ELF-1 (cell line): ENCODE measurements around the gene RNF26.

Source experiments
- DNase-seq: peaks from one replicate; pipeline ENCODE4 v3.0.0-alpha.2; 2016; ENCODE audit warnings: low read depth, low spot score

The RNF26 gene

DNA sequence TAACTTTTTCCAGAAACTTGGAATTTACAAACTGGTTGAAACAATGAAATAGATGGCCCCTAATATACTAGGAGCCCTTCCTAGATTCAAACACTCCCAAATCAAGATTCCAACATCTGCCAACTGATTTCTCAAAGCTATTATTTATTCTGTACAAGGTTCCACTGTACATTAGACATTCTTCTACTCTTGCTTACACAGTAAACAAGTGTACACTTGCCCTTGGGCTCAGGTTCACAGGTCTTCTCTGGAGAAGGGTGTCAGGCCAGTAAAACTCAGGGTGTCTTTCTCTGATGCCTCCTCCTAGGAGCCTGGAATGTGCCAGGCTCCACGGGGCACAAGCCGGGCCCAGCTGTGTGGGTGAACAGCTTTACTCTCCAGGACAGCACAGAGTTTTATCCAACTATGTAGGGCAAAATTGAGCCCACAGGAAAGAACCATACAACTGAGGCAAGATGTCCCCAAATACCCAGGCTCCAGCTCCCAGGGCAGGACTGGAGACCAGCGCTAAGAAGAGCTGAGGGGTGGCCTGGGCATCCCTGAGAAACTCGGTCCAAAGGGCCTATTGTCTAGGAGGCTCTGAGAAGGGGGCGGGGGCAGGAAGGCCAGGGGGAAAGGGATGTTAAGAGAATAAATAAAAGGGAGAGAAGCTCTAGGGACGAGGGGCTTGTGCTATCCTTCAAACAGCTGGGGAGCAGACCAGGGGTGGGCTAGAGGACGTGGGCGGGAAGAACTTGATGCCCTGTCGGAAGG is 20.9 kb downstream of the RNF26 start:
- DNase-seq: no peak

DNA sequence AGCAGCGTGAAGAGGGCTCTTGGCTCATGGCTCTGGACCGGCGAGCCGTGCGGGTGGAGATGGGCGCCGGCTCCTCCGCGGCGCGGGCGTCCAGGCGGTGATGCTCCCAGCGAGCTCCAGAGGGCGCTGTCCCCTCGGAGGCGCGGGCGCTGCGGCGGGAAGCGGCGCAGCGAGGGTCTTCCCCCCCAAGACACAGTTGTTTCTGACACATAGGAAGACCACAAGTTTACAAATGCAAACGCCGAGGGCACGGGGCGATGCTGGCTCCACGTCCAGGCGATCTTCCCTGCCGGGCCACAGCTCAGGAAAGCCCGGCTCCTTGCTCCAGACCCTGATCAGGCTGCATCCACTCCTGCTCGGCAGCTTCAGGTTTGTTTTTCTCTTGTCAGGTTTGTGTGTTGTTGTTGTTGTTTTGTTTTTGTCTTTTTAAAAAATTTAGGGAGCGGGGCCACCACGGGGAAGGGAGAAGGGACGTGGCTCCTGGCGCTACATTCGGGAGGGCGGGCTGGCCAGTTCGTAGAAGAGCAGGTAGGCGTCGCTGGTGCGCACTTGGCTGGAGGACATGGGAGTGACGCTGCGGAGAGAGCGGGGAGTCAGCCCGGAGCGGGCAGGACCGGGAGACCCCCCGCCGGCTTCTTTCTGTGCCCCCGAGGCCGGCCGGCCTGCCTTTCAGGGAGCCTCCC is 22.2 kb downstream of the RNF26 start:
- DNase-seq: peak; percentile 87

DNA sequence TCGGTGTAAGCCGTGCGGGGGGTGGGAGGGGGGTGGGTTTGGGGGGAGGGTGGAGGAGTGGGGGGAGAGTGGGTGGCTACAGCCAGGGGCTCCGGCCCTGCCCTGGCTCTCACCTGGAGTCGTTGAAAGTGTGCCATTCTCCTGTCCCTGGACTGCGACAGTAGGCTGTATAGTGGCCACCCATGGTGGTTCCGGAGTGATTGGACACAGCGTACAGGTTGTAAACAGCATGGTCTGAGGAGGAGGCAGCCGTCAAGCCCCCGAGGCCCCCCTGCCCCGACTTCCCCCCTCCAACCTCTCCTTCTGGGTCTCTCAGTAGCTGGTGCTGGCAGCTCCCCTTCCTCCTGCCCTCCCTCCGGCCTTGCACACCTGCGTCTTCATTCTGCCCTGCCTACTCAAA is 22.7 kb downstream of the RNF26 start:
- DNase-seq: no peak

DNA sequence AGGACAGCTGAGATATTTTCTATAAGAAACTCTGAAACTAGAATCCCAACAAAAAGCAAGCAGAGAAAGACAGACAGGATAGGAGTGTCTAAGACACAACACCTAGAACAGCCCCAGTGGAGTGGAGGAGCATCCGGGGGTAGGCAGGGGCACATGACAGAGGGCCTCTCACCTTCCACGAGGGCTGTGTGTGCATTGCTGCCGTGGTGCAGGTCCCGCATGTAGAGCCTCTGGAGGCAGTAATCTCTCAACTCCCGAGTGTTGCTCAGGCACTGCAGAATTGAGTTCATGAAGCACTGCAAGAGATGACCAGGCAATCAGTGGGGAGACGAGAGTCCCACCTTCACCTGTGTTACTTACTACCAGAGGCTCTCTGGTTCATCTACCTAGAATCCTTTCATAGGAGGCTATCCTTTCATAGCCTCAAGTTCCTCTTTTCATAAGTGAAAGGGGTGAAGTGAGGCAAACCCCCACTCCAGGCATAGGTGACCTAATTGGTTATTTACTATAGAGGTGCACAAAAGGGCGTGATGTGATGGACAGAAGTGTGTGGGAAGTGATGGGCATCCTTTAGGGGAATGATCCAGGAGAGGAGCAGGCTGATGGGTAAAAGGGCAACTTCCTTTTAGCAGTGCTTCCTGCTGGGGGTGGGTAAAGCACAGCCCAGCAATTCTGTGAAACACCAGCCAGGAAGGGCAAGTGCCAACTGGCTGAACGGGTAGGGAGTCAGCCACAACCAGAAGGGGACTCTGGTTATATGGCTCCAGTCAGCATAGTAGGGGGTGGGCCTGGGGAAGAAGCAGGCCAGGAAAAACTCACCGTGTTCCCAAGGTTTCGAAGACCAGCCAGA is 25.3 kb downstream of the RNF26 start:
- no peak for DNase-seq

DNA sequence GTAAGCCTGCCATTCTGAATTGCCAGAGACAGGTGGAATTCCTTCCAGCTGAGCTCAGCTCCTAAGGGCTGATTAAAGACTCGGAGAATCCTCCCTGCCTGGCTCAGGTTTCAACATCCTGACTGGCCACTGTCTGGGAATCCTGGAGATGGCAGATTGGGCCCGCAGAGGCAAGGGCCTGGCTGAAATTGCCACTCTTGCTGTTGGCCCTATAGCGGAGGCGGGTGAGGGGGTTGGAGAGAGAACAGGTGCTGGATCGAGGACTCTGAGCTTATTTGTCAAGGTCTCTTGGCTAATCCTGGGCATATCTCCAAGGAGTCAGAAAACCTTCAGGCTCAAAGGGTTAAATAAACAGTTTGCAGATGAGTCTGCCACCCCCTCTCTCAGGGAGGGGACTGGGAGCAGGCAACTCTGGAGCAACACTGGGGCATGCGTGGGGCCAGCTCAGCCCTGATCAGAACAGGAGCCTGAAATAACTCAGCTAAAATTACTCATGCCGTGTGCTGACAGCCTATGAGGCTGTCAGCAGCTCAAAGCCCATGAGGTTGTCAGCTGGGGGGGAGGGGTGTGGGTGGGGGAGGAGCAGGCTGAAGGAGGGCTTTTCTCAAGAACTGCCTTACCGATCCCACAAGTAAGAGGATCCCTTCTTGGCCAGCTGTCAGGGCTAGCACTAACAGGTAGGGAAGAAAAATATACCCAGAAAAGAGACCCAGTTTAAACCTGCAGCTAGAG is 26.9 kb downstream of the RNF26 start:
- DNase-seq: peak; percentile 90

DNA sequence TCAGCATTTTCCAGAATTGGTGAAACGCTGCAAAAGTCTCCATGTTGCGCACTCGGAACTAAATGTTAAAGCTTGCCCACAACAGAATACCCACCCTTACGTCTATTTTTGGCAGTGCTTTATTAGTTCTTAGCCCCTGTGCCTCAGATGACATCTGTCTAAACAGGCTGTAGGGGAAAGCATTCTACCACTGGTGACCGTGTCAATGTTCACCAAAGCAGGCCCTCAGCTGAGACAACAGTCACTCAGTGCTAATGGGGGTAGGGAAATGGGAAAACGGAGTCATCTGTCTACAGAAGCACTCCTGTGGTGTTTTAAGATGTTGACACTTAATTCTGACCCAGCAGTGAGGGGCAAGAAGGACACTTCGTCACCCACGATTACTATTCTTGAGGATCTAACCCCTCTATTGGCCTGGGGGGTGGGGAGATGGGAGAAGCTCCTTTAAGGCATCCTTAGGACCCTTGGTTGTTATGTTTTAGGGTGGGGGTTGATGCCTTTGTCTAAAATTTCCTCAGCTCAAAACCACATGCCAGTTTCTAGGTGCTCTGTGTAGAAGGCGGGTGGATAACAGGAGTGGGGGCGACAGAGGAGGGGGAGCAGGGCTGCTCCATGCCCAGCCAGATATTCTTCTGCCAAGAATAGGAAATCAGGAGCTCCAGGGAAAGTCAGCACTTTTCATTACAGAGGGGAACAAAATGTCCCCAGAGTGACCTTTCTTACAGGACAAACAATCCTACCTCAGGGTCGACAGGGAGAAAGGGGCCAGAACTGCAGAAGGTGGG is 27.8 kb downstream of the RNF26 start:
- no peak for DNase-seq

DNA sequence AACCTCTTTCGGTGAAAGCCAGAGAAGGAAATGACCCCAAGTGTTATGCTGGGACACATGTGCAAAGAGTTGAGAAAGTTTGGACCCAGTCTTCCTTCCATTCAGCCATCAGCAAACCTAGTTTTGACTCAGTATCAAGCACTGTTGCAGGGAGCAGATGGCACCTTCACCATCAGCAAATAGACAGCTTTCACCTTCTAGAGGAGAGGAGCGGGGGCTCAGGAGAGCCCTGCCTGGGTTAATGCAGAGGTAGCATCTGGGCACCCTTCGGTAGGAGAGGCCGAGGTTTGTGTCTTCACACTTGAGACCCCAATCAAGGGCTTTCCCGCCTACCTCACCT is 28.4 kb downstream of the RNF26 start:
- DNase-seq: no peak

DNA sequence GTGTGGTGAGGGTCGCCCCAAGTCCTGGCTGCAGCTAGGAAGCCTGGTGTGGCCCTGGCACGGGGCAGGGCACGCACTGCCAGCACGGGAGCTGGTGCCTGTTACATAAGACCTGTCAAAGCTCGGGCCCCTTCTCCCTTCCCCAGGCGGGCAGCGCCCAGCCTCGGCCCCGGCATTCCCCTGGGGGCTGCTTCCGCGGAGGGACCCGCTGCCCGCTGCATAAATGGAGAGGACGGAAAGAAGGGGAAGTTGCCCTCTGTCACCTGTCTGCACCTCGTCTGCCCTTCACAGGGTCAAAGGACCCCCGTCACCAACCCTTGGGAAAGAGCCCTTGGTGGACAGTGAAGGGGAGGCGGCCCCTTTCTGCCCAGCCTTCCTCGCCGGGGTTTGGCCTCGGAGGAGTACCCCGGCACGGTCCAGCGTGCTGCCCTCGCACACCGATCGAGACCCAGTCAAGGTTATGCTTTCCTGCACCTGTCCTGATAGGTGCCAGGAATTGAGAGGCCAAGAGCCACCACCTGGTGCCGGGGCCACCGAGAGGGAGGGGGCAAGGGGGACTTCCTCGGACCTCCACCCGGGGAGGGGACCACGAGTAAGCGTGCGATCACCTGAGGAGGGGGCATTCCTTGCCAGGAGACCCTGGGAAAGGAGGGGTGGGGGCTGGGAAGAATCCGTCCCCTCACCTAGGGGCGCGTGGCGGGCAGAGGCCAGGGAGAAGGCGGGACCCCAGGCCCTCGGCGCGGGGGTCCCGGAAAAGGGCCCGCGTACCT is 28.9 kb downstream of the RNF26 start:
- peak; percentile 18 for DNase-seq

DNA sequence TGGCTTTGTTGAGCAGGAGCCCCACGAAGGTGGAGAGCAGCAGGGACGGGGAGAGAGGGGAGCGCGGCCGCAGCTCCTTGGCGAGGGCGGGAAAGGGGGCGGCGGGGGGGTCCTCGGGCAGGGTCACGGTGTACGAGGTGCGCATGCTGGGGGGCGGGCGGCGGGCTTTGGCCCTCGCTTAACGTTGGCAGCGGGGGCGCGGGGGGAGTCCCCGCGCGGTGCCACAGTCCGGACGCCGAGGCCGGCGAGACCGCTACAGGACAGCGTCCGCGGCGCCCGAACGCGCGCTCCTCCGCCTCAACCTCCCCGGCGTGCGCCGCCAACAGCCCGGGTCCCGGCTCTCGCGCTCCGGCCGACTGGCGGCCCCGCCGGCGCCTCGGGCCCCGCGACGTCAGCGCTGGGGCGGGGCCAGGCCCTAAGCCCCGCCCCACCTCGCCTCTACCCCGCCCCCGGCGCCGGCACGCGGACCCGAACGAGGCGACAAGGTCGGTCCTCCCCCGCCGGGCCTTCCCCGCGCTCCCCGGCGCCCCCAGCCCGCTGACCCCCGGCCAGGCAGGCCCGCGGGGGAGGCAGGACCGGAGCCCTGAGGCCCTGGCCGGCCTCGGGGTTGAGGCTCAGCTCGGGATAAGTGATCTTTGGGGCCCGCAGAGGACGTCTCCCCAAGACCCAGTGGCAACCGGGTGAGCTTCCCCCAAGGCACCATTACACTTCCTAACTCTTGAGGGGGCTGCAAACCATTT is 29.7 kb downstream of the RNF26 start:
- peak; percentile 35 for DNase-seq

DNA sequence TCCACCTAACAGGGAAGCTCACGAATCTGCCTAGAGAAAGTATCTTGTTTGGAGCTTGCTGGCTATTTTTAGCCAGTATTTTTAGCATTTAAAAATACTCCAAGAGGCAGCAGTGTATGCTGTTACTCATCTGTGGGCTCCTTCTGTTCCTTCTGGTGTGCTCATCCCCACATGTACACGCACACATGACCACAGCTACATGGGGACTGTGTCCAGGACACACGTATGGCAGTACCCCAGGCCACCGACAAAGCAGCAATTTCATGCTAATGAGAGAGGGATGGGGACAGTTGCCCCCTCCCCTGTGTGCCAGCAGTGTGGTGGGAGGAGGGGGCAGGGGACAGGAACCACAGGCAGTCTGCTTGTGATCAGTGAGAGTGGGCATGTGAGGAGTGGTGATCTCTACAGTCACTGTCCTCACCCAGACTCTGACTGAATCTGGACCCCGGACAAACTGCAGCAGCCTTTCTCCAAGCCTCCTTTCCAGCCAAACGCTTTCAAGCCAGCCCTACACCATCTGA is 30.8 kb downstream of the RNF26 start:
- DNase-seq: no peak

DNA sequence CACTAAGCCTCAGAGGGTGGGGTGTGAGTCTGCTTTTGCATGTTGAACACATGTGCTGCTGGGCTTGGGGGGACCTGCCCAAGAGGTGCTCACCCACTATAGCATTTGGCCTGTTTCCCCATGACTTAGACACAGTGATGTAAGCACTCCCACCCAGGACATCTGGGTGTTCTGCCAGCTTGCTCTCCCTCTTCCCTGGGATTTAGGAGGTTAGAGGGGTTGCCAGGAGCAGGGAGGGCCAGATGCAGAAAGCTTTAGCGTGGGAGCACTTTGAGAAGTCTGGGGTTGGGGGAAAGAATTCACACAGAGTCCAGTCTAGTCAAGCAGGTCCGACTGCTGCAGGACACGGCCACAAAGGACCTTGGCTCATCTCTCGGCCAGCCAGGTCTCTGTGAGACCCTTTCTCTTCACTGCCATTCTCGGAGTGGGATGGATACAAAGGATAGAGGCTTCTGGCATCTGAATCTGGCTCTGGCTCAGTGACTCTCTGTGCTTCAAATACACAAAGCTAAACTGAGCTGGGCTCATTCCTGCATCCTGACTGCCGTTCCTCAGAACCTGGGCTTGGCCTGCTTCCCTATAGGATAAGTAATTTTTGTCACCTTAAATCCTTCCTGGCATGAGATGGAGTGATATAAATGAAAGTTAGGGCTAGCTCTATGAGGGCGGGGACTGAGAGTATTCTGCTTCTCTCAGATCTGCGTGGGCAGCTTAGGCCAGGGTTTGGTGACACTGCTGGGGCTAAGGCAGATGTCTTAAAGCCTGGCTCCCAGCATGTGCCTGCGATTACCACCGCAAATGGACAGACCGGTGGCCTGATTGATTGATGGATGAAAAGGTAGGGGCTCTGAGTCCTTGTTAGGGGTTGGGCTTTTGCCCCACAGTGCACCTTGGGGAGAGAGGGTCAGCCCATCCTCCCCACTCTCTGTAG is 32.6 kb downstream of the RNF26 start:
- no peak for DNase-seq

DNA sequence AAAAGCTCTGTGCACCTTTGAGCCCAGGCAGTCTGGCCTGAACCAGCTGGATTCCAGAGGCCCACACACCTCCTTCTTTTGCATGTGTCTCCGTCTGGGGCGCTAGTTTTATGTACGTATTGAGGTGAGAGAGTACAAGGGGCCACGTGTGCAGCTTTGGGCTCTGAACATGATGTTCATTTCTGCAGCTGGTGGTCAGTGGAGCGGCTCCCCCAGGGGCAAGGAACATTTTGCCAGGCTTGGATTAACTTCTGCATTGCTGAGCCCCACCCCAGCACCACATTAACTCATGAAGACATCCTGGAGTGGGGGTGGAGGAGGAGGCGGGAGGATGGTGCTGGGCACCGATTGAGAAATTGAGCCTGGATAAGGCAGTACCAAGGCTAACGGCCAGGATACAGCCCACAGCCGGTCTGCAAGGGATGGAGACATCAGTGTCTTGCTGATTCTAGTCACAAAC is 33.4 kb downstream of the RNF26 start:
- DNase-seq: no peak

DNA sequence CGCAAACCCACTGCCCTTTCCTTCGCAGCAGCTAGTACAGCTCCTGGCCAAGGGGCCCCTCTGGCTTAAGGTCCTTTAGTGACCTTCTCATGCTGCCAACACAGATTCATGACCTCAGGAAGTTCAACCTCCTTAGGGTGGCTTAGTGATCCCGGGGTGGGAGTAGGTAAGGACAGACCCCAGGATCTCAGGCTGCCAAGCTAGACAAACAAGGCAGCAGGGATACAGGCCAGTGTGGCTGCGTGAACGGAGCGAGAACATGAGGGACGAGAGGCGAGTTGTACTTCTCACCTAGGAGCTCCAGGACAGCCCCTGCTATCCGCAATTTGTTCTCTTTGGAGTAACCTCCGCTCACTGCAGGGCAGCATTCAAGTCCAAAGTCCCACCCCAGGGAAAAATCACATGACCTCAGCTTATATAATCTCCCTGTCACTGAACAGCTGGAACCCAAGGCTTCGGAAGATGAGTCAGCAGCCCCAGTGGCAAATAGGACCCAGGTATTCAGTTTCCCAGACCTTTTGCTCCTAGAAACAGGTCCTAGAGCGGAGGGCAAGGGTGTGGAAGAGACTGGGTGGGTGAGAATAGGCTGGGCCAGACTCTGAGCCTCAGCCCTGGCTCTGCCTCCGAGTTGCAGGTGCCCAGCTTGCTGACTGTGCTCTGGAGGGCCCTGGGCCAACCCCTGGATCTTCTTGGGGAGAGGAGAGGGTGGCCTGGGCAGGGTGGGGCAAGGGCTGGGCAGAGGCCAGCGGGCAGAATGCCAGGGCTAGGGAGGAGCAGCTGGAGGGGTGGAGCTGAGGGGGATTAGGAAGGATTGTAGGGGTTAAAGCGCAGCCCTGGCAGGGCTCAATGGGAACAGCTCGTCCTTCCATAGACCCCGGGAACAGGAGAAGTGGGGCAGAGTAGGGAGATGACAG is 34.1 kb downstream of the RNF26 start:
- DNase-seq: no peak

DNA sequence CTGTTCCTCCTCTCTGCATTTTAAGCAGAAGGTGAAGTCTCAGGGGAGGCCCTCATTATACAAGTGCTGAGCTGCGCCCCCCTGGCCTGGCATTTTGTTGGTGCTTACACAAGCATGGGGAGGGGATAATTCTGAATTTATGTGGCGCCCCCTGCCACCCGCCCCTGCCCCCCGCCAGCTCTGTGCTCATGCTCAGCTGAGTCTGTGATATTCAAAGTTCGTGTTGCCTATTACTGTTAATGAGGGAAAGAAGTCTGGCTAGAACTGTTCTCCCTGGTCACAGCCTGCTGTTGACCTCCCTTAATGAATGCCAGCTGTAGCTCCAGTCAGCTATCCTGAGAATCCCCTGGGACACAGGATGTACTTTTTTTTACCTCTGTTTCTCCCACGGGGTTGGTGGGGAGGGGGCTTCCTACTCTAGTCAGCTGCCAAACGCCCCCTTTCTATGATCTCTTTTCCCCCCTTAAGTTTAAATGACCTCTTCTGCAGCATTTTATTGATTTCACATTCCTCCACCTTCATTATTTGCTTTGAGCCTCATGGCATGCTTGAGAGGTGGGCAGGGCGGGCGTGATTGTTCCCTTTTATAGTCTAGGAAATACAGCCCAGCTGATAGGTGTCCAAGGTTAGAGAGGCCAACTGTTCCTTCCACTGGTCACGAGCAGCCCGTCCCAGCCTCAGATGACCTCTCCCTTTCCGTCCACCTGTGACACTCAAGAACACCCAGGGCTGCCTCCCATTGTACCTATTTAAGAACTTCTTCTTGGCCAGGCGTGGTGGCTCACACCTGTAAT is 35.0 kb downstream of the RNF26 start:
- no peak for DNase-seq

DNA sequence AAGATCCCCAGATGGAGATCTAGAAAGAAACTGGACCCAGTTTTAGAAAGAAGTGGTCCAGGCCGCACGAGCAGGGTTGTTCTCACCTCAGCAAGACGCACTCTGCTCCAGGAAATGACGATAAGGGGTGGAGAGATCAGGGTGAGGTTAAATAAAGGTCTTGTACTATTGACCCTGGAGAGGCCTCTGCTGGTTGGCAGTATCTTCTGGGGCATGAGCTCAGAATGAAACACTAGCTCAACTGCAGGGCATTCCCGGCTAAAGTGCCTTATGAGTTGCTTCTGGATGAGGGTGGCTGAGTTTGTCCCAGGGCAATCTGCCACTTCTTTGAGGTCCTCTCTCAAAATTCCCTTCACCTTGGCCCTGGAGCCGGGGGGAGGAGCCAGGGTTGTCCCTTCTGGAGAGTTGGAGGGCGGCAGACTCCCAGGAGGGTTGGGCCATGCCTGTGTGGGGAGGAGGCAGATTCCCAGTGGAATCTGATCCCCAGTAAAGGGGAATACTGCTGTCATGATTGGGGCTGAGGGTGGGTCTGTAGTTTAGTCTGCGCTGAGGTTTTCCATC is 36.2 kb downstream of the RNF26 start:
- peak; percentile 19 for DNase-seq

DNA sequence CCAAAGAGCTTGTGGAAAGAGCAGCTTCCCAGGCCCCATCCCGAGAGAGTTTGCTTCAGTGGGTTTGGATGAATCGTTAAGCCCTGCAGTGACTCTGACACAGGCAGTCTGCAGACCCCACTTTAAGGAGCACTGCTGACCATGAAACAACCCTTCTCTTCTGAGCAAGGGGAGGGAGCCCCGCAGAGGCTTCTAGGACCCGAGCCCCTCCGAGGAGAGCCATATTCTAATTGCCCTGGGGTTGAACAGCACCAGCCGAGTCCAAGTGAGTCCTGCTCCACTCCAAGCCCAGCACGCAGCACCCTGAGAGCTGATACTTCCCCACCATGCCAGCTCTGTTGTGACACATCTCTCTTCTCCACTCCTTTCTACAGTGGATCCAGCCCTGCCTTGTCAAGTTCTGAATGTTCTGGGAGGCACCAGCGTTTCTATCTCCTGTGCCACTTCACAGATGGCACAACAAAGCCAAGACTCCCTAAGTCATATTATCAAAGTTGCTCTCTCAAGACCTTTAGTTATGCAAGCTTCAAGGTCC is 36.8 kb downstream of the RNF26 start:
- DNase-seq: no peak
